Hepatocyte (in vitro differentiated cells): ENCODE data around the gene XRCC5.

Source experiments
- CTCF ChIP-seq: fragments of 200-600 bp; sonication (generic); IDR thresholded peaks from 2 replicates; pipeline ENCODE4 v1.5.1; 2016; ENCODE audit warnings: antibody characterized with exemption, mild to moderate bottlenecking; ENCODE audit not compliant: poor library complexity
- EZH2 ChIP-seq: fragments of 200-600 bp; sonication (generic); IDR thresholded peaks from 2 replicates; pipeline ENCODE4 v1.6.1; 2016; ENCODE audit warnings: antibody characterized with exemption, mild to moderate bottlenecking, borderline replicate concordance
- EZH2phosphoT487 ChIP-seq: fragments of 200-600 bp; sonication (generic); IDR thresholded peaks from one replicate; pipeline ENCODE4 v1.6.1; 2018; ENCODE audit warnings: antibody characterized with exemption, mild to moderate bottlenecking, low read depth, moderate library complexity; ENCODE audit not compliant: unreplicated experiment, severe bottlenecking

GRCh38 chr2:216111122-216111521 is 2.0 kb downstream of the XRCC5 start:
- TF ChIP-seq CTCF (no peak), EZH2phosphoT487 (no peak), EZH2 (no peak)
